Measurements from ENCODE around the gene PASK. TPM values are rescaled to one million over a fixed set of nuclear protein-coding genes. Genes with fewer than 3 reads are reported as not detected.

The PASK gene
- total and polyA plus RNA-seq, 2 donors from 2014 or later, result 3.1 to 26.0 TPM

DNA sequence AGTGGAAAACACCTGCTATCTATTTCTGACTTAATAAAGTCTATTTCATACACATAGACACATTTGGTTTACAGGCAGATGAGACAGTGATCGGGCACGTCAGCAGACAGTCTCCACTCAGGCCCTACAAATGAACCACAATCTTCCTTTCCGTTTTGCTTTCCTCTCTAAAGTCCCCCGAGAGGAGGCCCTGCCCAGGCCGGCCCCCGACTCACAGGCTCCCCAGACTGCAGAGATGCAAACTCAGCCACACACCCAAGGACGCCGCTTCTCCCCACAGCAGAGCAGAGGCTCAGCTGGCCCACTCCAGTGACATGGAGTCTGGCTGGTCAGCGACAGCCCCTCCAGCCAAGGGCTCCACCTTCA, 37.8 kb downstream of the PASK start:
- no peak overlapping the region for H3K27ac ChIP-seq (ENCODE audit: low read depth in 2 of 2, low read length in 2 of 2)
- no peak overlapping the region for H3K9ac ChIP-seq (ENCODE audit: low read length in 3 of 3)
- H3K4me1 ChIP-seq (ENCODE audit: control insufficient read depth in 2 of 3, insufficient read depth in 2 of 3, low read depth in 1 of 3, low read length in 3 of 3), result no peaks in the 10 kb centered on the region
- FAIRE-seq (no peak), DNase-seq (peak in 1 of 5 donors; percentile 33)
- H3K36me3 ChIP-seq (ENCODE audit: control insufficient read depth in 2 of 3, insufficient read depth in 3 of 3, low read length in 3 of 3), result peaks cover 0 to 3% (median 0%) of the 10 kb centered on the region in 3 donors
- intact Hi-C loops (cut with DNase I), result no loop called here
- TF ChIP-seq, protein P1, sequence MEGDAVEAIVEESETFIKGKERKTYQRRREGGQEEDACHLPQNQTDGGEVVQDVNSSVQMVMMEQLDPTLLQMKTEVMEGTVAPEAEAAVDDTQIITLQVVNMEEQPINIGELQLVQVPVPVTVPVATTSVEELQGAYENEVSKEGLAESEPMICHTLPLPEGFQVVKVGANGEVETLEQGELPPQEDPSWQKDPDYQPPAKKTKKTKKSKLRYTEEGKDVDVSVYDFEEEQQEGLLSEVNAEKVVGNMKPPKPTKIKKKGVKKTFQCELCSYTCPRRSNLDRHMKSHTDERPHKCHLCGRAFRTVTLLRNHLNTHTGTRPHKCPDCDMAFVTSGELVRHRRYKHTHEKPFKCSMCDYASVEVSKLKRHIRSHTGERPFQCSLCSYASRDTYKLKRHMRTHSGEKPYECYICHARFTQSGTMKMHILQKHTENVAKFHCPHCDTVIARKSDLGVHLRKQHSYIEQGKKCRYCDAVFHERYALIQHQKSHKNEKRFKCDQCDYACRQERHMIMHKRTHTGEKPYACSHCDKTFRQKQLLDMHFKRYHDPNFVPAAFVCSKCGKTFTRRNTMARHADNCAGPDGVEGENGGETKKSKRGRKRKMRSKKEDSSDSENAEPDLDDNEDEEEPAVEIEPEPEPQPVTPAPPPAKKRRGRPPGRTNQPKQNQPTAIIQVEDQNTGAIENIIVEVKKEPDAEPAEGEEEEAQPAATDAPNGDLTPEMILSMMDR (IDR thresholded peaks at IDR 0.05; ENCODE audit: borderline replicate concordance, extremely low read depth, insufficient read depth), result no peak
- H3K27me3 ChIP-seq (ENCODE audit: control insufficient read depth, insufficient read depth, low read length), result no peaks in the 10 kb centered on the region
- H3K4me3 ChIP-seq (ENCODE audit: low read length in 3 of 3), result no peak overlapping the region
- H3K9me3 ChIP-seq (ENCODE audit: control insufficient read depth in 2 of 3, insufficient read depth in 1 of 3, low read length in 3 of 3), result no peaks in the 10 kb centered on the region

DNA sequence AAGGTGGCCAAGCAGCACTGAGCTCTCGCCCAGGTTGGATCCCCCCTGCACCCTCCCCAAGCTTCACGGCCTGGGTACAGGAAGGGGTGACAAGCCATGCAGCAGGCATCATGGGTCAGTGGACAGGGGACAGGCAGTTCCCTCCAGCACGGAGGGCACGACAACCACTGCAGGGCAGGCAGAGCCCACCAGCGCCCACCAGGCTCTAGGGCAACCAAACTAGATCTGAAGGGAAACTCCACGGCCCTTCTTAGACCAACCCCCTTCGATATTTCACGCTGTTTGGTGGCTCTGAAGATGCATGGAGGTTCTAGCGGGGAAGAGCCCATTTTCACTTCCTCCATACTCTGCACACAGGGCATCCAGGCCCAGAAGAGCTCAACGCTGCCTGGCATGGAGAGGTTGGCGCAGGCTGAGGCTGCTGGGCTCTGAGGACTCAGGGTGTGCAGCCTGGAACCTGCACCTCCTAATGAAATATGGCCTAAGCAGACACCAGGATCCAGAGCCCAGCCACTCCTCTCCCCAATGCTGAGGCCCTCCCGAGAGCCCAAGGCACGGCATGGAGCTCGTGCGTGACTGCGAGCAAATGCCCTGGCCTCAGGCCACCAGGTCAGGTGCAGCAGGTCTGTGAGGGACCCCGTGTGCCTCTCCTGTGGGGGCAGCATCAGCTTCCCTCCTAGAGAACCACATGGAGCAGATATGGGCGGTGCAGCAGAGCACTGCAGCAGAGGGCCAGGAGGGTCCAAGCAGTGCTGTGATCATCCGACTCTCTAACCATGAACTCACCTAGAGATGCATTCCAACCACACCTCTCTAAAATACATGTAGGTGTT, 38.4 kb downstream of the PASK start:
- no peaks in the 10 kb centered on the region for H3K9me3 ChIP-seq (ENCODE audit: control insufficient read depth in 2 of 3, insufficient read depth in 1 of 3, low read length in 3 of 3)
- no peak overlapping the region for H3K27ac ChIP-seq (ENCODE audit: low read depth in 2 of 2, low read length in 2 of 2)
- H3K4me3 ChIP-seq (ENCODE audit: low read length in 3 of 3), result no peak overlapping the region
- H3K36me3 ChIP-seq (ENCODE audit: control insufficient read depth in 2 of 3, insufficient read depth in 3 of 3, low read length in 3 of 3), result peaks cover 0 to 3% (median 0%) of the 10 kb centered on the region in 3 donors
- FAIRE-seq, result no peak
- no peaks in the 10 kb centered on the region for H3K27me3 ChIP-seq (ENCODE audit: control insufficient read depth, insufficient read depth, low read length)
- no peak overlapping the region for H3K9ac ChIP-seq (ENCODE audit: low read length in 3 of 3)
- peak in 1 of 5 donors; percentile 68 for DNase-seq
- TF ChIP-seq, protein P1 (IDR thresholded peaks at IDR 0.05; ENCODE audit: borderline replicate concordance, extremely low read depth, insufficient read depth), result no peak
- H3K4me1 ChIP-seq (ENCODE audit: control insufficient read depth in 2 of 3, insufficient read depth in 2 of 3, low read depth in 1 of 3, low read length in 3 of 3), result no peaks in the 10 kb centered on the region
- intact Hi-C loops (cut with DNase I), result no loop called here

DNA sequence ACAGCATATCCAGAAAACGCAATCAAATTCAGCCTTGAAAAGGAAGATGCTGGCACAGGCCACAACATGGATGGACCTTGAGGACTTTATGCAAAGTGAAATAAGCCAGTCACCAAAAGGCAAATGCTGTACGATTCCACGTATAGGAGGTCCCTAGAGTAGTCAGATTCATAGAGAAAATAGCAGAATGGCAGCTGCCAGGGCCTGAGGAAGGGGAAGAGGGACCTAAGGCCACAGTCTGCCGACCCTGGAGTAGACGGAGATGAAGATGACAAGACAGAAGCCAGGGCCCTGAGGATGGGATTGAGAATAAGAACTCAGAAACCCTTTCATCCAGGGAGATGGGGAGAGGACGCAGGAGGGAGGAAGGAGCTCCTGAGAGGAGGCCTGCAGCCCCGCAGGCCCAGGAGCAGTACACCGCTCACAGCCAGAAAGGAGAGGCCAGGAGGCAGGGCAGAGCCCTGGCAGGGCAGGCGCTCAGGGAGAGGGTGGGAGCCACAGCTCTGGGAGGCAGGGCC, 39.1 kb downstream of the PASK start:
- intact Hi-C loops (cut with DNase I), result no loop called here
- Histone ChIP-seq H3K4me1 (ENCODE audit: control insufficient read depth in 2 of 3, insufficient read depth in 2 of 3, low read depth in 1 of 3, low read length in 3 of 3) (no peaks in the 10 kb centered on the region), H3K36me3 (ENCODE audit: control insufficient read depth in 2 of 3, insufficient read depth in 3 of 3, low read length in 3 of 3) (peaks cover 0 to 3% (median 0%) of the 10 kb centered on the region in 3 donors), H3K9ac (ENCODE audit: low read length in 3 of 3) (no peak overlapping the region), H3K4me3 (ENCODE audit: low read length in 3 of 3) (no peak overlapping the region), H3K27me3 (ENCODE audit: control insufficient read depth, insufficient read depth, low read length) (no peaks in the 10 kb centered on the region), H3K27ac (ENCODE audit: low read depth in 2 of 2, low read length in 2 of 2) (no peak overlapping the region), H3K9me3 (ENCODE audit: control insufficient read depth in 2 of 3, insufficient read depth in 1 of 3, low read length in 3 of 3) (no peaks in the 10 kb centered on the region)
- TF ChIP-seq, protein P1 (IDR thresholded peaks at IDR 0.05; ENCODE audit: borderline replicate concordance, extremely low read depth, insufficient read depth), result no peak
- DNase-seq (no peak), FAIRE-seq (no peak)

All from kidney (tissue), 14 donors.